NT2/D1 (cell line): ENCODE data around the gene KCNK18.

Source experiments
- SUZ12 ChIP-seq: IDR thresholded peaks from 2 replicates; pipeline ENCODE4 v1.6.1; 2011; ENCODE audit not compliant: insufficient read length, insufficient read depth; ENCODE audit errors: extremely low read depth
- YY1 ChIP-seq: IDR thresholded peaks from 2 replicates; pipeline ENCODE4 v1.6.1; 2011; ENCODE audit not compliant: insufficient read length, insufficient read depth
- ZNF274 ChIP-seq: IDR thresholded peaks from 2 replicates; pipeline ENCODE4 v1.6.1; 2011; ENCODE audit warnings: mild to moderate bottlenecking, low read depth, low read length

- no peak for TF ChIP-seq SUZ12
- no peak for TF ChIP-seq YY1
- TF ChIP-seq ZNF274: no peak
These were observed 52.3 kb downstream of the KCNK18 start for GRCh38 chr10:117249493-117250093.
